Activated CD4-positive, alpha-beta T cell treated with anti-CD3 and anti-CD28 coated beads for 36 hours (primary cell): ENCODE results near the gene ENOX1. TPM values are rescaled to one million over a fixed set of nuclear protein-coding genes. Genes with fewer than 3 reads are reported as not detected.

Source experiments
- ATAC-seq: fragments of 200-7000 bp; cut with Tn5 transposase; one replicate; pipeline ENCODE4 v1.10.0; 2021; ENCODE audit warnings: mild to moderate bottlenecking, moderate library complexity
- CTCF ChIA-PET: fragments of 350-600 bp; sonication (Branson Sonifier 250); formaldehyde crosslinking; loops from one replicate; lab custom pipeline; 2021; ENCODE audit warnings: antibody characterized with exemption; lab: Charles Lee
- POLR2A ChIA-PET: fragments of 350-600 bp; sonication (Branson Sonifier 250); formaldehyde crosslinking; loops from one replicate; lab custom pipeline; 2021; ENCODE audit warnings: antibody characterized with exemption, inconsistent platforms; lab: Charles Lee
- DNase-seq: peaks from one replicate; pipeline ENCODE4 v3.0.0-alpha.2; 2020
- H3K27ac Mint-ChIP-seq: one replicate; pipeline ENCODE4 v1.8.0; 2021; ENCODE audit warnings: mixed read lengths
- H3K27me3 Mint-ChIP-seq: one replicate; pipeline ENCODE4 v1.8.0; 2021; ENCODE audit warnings: mixed read lengths
- H3K36me3 Mint-ChIP-seq: one replicate; pipeline ENCODE4 v1.8.0; 2021; ENCODE audit warnings: low read depth, mixed read lengths
- H3K4me1 Mint-ChIP-seq: one replicate; pipeline ENCODE4 v1.8.0; 2021; ENCODE audit warnings: mixed read lengths
- H3K4me3 Mint-ChIP-seq: one replicate; pipeline ENCODE4 v1.8.0; 2021; ENCODE audit warnings: mild to moderate bottlenecking, moderate library complexity, mixed read lengths
- H3K9me3 Mint-ChIP-seq: one replicate; pipeline ENCODE4 v1.8.0; 2021; ENCODE audit warnings: low read depth, mixed read lengths
- intact Hi-C, 2 experiments: fragments of 100-400 bp; cut with DNase I in 1 of 2; cut with micrococcal nuclease in 1 of 2; formaldehyde crosslinking; loops; one replicate each; pipeline versions ENCODE4 v1.14.2 to v1.15.1; 2022 to 2024; cut with DNase I, micrococcal nuclease
- total RNA-seq, 2 experiments: library from RNA; stranded (reverse); gene quantifications; one replicate each; pipeline ENCODE4 v1.2.3, GENCODE V29; 2021

Gene ENOX1
- total RNA-seq, 2 experiments from 2014 or later, result 0.28 to 0.48 TPM

GRCh38 chr13:43377973-43378372 is 408.8 kb downstream of the ENOX1 start:
- ATAC-seq (no peak), DNase-seq (no peak)
- H3K36me3 Mint-ChIP-seq, result no peaks in the 10 kb centered on the region
- H3K4me3 Mint-ChIP-seq, result no peak overlapping the region
- POLR2A ChIA-PET, result no interaction called here
- intact Hi-C loops, result no loop called here
- CTCF ChIA-PET, result no interaction called here
- no peak overlapping the region for H3K27ac Mint-ChIP-seq
- H3K27me3 Mint-ChIP-seq, result peaks cover 20% of the 10 kb centered on the region
- peaks cover 4% of the 10 kb centered on the region for H3K9me3 Mint-ChIP-seq
- H3K4me1 Mint-ChIP-seq, result no peaks in the 10 kb centered on the region

- CTCF ChIA-PET, result interaction anchor here (1.2 kb wide), 1 partner anchor 53 kb away, joined by 3 read pairs; no protein-coding TSS in a partner anchor
- POLR2A ChIA-PET, result no interaction called here
These were observed 409.6 kb downstream of the ENOX1 start for GRCh38 chr13:43377149-43377548.

GRCh38 chr13:43376596-43376995 is 410.2 kb downstream of the ENOX1 start:
- Mint-ChIP-seq H3K4me3 (no peak overlapping the region), H3K4me1 (peaks cover 5% of the 10 kb centered on the region), H3K36me3 (no peaks in the 10 kb centered on the region), H3K27me3 (peaks cover 20% of the 10 kb centered on the region), H3K9me3 (peaks cover 4% of the 10 kb centered on the region), H3K27ac (no peak overlapping the region)
- POLR2A ChIA-PET, result no interaction called here
- DNase-seq (no peak), ATAC-seq (no peak)
- intact Hi-C loops, result no loop called here
- CTCF ChIA-PET, result interaction anchor here (1.2 kb wide), 1 partner anchor 54 kb away, joined by 3 read pairs; no protein-coding TSS in a partner anchor

More at GRCh38 chr13:43377149-43377548, 409.6 kb downstream of the ENOX1 start:
- Mint-ChIP-seq H3K36me3 (no peaks in the 10 kb centered on the region), H3K27ac (no peak overlapping the region), H3K4me1 (peaks cover 4% of the 10 kb centered on the region), H3K4me3 (no peak overlapping the region), H3K9me3 (peaks cover 4% of the 10 kb centered on the region), H3K27me3 (peaks cover 20% of the 10 kb centered on the region)
- intact Hi-C loops, result no loop called here
- ATAC-seq (no peak), DNase-seq (no peak)

GRCh38 chr13:43375797-43376465 is 410.8 kb downstream of the ENOX1 start:
- intact Hi-C loops, result no loop called here
- peaks cover 20% of the 10 kb centered on the region for H3K27me3 Mint-ChIP-seq
- ATAC-seq, result no peak
- H3K9me3 Mint-ChIP-seq, result peaks cover 4% of the 10 kb centered on the region
- no peak overlapping the region for H3K4me3 Mint-ChIP-seq
- H3K36me3 Mint-ChIP-seq, result no peaks in the 10 kb centered on the region
- no peak for DNase-seq
- ChIA-PET CTCF (interaction anchor here (1.2 kb wide), 1 partner anchor 54 kb away, joined by 3 read pairs; no protein-coding TSS in a partner anchor), POLR2A (no interaction called here)
- peaks cover 5% of the 10 kb centered on the region for H3K4me1 Mint-ChIP-seq
- no peak overlapping the region for H3K27ac Mint-ChIP-seq

- Mint-ChIP-seq H3K27me3 (peaks cover 21% of the 10 kb centered on the region), H3K4me1 (peaks cover 5% of the 10 kb centered on the region), H3K36me3 (no peaks in the 10 kb centered on the region), H3K4me3 (no peak overlapping the region), H3K9me3 (peaks cover 3% of the 10 kb centered on the region), H3K27ac (no peak overlapping the region)
- POLR2A ChIA-PET, result no interaction called here
- ATAC-seq, result no peak
- intact Hi-C loops, result no loop called here
- CTCF ChIA-PET, result no interaction called here
- DNase-seq, result no peak
These were observed 412.2 kb downstream of the ENOX1 start for GRCh38 chr13:43374621-43375020.

GRCh38 chr13:43373400-43373799 is 413.4 kb downstream of the ENOX1 start:
- peaks cover 10% of the 10 kb centered on the region for H3K27me3 Mint-ChIP-seq
- ATAC-seq (no peak), DNase-seq (no peak)
- no peaks in the 10 kb centered on the region for H3K9me3 Mint-ChIP-seq
- no peak overlapping the region for H3K4me3 Mint-ChIP-seq
- intact Hi-C loops, result no loop called here
- ChIA-PET CTCF (no interaction called here), POLR2A (no interaction called here)
- no peak overlapping the region for H3K27ac Mint-ChIP-seq
- peaks cover 11% of the 10 kb centered on the region for H3K4me1 Mint-ChIP-seq
- no peaks in the 10 kb centered on the region for H3K36me3 Mint-ChIP-seq

GRCh38 chr13:43370842-43371241 is 415.9 kb downstream of the ENOX1 start:
- DNase-seq (no peak), ATAC-seq (no peak)
- H3K36me3 Mint-ChIP-seq, result no peaks in the 10 kb centered on the region
- POLR2A ChIA-PET, result no interaction called here
- H3K4me1 Mint-ChIP-seq, result peaks cover 24% of the 10 kb centered on the region
- intact Hi-C loops, result no loop called here
- CTCF ChIA-PET, result interaction anchor here (1.0 kb wide), 1 partner anchor 16 kb away, joined by 3 read pairs; no protein-coding TSS in a partner anchor
- H3K9me3 Mint-ChIP-seq, result no peaks in the 10 kb centered on the region
- H3K27me3 Mint-ChIP-seq, result peaks cover 4% of the 10 kb centered on the region
- no peak overlapping the region for H3K27ac Mint-ChIP-seq
- no peak overlapping the region for H3K4me3 Mint-ChIP-seq

GRCh38 chr13:43369319-43369718 is 417.5 kb downstream of the ENOX1 start:
- no peak overlapping the region for H3K4me3 Mint-ChIP-seq
- no peaks in the 10 kb centered on the region for H3K9me3 Mint-ChIP-seq
- no peak for ATAC-seq
- no peak for DNase-seq
- intact Hi-C loops, result no loop called here
- CTCF ChIA-PET, result interaction anchor here (0.8 kb wide), 1 partner anchor 28 kb away, joined by 3 read pairs; no protein-coding TSS in a partner anchor
- peaks cover 2% of the 10 kb centered on the region for H3K27me3 Mint-ChIP-seq
- POLR2A ChIA-PET, result no interaction called here
- no peaks in the 10 kb centered on the region for H3K36me3 Mint-ChIP-seq
- peaks cover 24% of the 10 kb centered on the region for H3K4me1 Mint-ChIP-seq
- H3K27ac Mint-ChIP-seq, result no peak overlapping the region

GRCh38 chr13:43368003-43368402 is 418.8 kb downstream of the ENOX1 start:
- Mint-ChIP-seq H3K27me3 (peaks cover 2% of the 10 kb centered on the region), H3K9me3 (no peaks in the 10 kb centered on the region), H3K4me3 (peak overlapping the region; percentile 21), H3K36me3 (no peaks in the 10 kb centered on the region), H3K27ac (peak overlapping the region; percentile 25), H3K4me1 (peaks cover 24% of the 10 kb centered on the region)
- ChIA-PET POLR2A (interaction anchor here (0.7 kb wide), 1 partner anchor 1280 kb away, joined by 3 read pairs; no protein-coding TSS in a partner anchor), CTCF (no interaction called here)
- no peak for DNase-seq
- peak; percentile 42 for ATAC-seq
- intact Hi-C loops, result no loop called here

- Mint-ChIP-seq H3K4me1 (peaks cover 19% of the 10 kb centered on the region), H3K36me3 (no peaks in the 10 kb centered on the region), H3K27me3 (no peaks in the 10 kb centered on the region), H3K4me3 (no peak overlapping the region), H3K9me3 (no peaks in the 10 kb centered on the region), H3K27ac (no peak overlapping the region)
- ATAC-seq (no peak), DNase-seq (no peak)
- POLR2A ChIA-PET, result no interaction called here
- CTCF ChIA-PET, result no interaction called here
- intact Hi-C loops, result no loop called here
These were observed 421.8 kb downstream of the ENOX1 start for GRCh38 chr13:43365039-43365344.

- H3K27ac Mint-ChIP-seq, result no peak overlapping the region
- intact Hi-C loops, result no loop called here
- ATAC-seq (no peak), DNase-seq (no peak)
- no peak overlapping the region for H3K4me3 Mint-ChIP-seq
- ChIA-PET CTCF (no interaction called here), POLR2A (no interaction called here)
- H3K4me1 Mint-ChIP-seq, result peaks cover 19% of the 10 kb centered on the region
- no peaks in the 10 kb centered on the region for H3K36me3 Mint-ChIP-seq
- H3K27me3 Mint-ChIP-seq, result no peaks in the 10 kb centered on the region
- H3K9me3 Mint-ChIP-seq, result no peaks in the 10 kb centered on the region
These were observed 422.3 kb downstream of the ENOX1 start for GRCh38 chr13:43364210-43365038.
